SK-N-MC (cell line): ENCODE results near the gene CARD11.

ENCODE experiments used
- EZH2 ChIP-seq: fragments of 200-600 bp; sonication (generic); IDR thresholded peaks from one replicate; pipeline ENCODE4 v1.6.1; 2017; ENCODE audit warnings: antibody characterized with exemption
- FOXP2 ChIP-seq: optimal IDR thresholded peaks from 2 replicates; pipeline ENCODE3; 2011; ENCODE audit warnings: mild to moderate bottlenecking, moderate library complexity; ENCODE audit not compliant: insufficient read depth; ENCODE audit errors: extremely low read length, control extremely low read depth

GRCh38 chr7:2948749-2949148 is 94.9 kb downstream of the CARD11 start:
- TF ChIP-seq FOXP2, result no peak
- TF ChIP-seq EZH2, result no peak
